Uterus (tissue), 2 donors: ENCODE measurements around the gene LGMN.

Experiments
- CTCF ChIP-seq, 4 experiments: fragments of 200-600 bp in 2 of 4; fragments of 450-650 bp in 2 of 4; sonication (generic) in 2 of 4; IDR thresholded peaks; one replicate each; pipeline ENCODE4 v1.5.1; 2016 to 2019; ENCODE audit warnings: antibody characterized with exemption in 4 of 4, mild to moderate bottlenecking in 2 of 4, moderate library complexity in 1 of 4
- POLR2A ChIP-seq, 2 donors: fragments of 450-650 bp; IDR thresholded peaks; one replicate each; pipeline ENCODE4 v1.6.1; 2016; ENCODE audit warnings: antibody characterized with exemption in 2 of 2, mild to moderate bottlenecking in 1 of 2, moderate library complexity in 1 of 2

- no peak for TF ChIP-seq CTCF (IDR thresholded peaks at IDR 0.05)
- no peak for TF ChIP-seq POLR2A (IDR thresholded peaks at IDR 0.05)
These were observed 59.7 kb downstream of the LGMN start for GRCh38 chr14:92688434-92689375.
